Nephron (organoid): ENCODE data around the gene TEX14.
"Not testable (repeated sequence)": the region's sequence is repeated elsewhere in the genome, so short reads cannot be mapped to it uniquely, and the experiment has no call there.

Source experiments
- H3K27ac Mint-ChIP-seq, 3 experiments: 2 replicates each; pipeline ENCODE4 v1.8.0; 2020; ENCODE audit warnings: mixed read lengths in 3 of 3, mild to moderate bottlenecking in 2 of 3, moderate library complexity in 1 of 3
- H3K27me3 Mint-ChIP-seq: 2 replicates; pipeline ENCODE4 v1.8.0; 2021; ENCODE audit warnings: low read depth, mild to moderate bottlenecking, moderate library complexity, mixed read lengths
- H3K36me3 Mint-ChIP-seq: 2 replicates; pipeline ENCODE4 v1.8.0; 2020; ENCODE audit warnings: low read depth, mixed read lengths
- H3K4me1 Mint-ChIP-seq: 2 replicates; pipeline ENCODE4 v1.8.0; 2020; ENCODE audit warnings: mixed read lengths
- H3K4me3 Mint-ChIP-seq, 3 experiments: 2 replicates each; pipeline ENCODE4 v1.8.0; 2020; ENCODE audit warnings: mild to moderate bottlenecking in 3 of 3, mixed read lengths in 3 of 3, moderate library complexity in 2 of 3
- H3K9me3 Mint-ChIP-seq: 2 replicates; pipeline ENCODE4 v1.8.0; 2020; ENCODE audit warnings: mixed read lengths
- TF ChIP-seq, protein P1 (sequence below), 3 experiments: fragments of 200-600 bp; sonication (generic); IDR thresholded peaks; one replicate each; pipeline ENCODE4 v1.5.0; 2021; ENCODE audit warnings: antibody characterized with exemption in 3 of 3; ENCODE audit not compliant: unreplicated experiment in 3 of 3

Gene TEX14

DNA sequence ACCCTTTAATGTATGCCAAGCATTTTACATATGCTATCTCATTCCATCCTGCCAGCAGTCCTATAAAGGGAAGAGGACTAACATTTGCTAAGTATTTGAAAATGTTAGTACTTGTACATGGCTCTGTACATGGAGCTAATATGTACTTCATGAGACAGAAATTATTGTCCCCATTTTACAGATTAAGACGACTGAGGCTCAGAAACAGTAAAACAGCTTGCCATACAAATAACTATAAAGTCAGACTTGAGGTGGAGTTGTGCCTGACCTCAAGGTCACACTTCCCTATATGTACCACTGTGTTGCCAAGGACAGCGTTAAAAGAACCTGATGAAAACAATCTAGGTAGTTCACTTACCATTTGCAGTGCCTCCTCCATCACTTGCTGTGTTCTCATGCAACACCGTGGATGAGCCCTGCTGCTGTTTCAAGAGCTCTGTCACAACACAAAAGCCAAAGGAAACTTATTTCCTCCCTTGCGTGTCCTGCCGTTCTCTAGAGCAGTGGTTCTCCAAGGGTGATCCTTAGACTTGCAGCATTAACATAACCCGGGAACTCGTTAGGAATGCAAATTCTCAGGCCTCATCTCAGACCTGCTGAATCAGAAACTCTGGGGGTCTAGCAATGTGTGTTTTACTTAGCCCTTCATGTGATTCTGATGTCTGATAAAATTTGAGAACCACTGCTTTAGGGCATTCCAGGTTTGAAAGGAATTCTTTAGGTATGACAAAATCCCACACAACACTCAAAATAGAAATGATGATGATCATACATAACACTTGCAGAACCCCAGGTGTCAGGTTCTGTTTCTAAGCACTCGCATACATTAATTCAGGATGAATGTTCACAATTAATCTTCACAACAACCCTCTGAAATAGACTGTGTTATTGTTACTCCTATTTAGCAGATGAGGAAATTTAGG is 126.2 kb downstream of the TEX14 start:
- TF ChIP-seq, protein P1, sequence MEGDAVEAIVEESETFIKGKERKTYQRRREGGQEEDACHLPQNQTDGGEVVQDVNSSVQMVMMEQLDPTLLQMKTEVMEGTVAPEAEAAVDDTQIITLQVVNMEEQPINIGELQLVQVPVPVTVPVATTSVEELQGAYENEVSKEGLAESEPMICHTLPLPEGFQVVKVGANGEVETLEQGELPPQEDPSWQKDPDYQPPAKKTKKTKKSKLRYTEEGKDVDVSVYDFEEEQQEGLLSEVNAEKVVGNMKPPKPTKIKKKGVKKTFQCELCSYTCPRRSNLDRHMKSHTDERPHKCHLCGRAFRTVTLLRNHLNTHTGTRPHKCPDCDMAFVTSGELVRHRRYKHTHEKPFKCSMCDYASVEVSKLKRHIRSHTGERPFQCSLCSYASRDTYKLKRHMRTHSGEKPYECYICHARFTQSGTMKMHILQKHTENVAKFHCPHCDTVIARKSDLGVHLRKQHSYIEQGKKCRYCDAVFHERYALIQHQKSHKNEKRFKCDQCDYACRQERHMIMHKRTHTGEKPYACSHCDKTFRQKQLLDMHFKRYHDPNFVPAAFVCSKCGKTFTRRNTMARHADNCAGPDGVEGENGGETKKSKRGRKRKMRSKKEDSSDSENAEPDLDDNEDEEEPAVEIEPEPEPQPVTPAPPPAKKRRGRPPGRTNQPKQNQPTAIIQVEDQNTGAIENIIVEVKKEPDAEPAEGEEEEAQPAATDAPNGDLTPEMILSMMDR (IDR thresholded peaks at IDR 0.05; ENCODE audit: unreplicated experiment in 3 of 3): no peak
- Mint-ChIP-seq H3K27me3 (no peaks in the 10 kb centered on the region), H3K9me3 (no peaks in the 10 kb centered on the region), H3K36me3 (no peaks in the 10 kb centered on the region), H3K4me1 (peaks cover 42% of the 10 kb centered on the region), H3K4me3 (no peak overlapping the region), H3K27ac (no peak overlapping the region)

DNA sequence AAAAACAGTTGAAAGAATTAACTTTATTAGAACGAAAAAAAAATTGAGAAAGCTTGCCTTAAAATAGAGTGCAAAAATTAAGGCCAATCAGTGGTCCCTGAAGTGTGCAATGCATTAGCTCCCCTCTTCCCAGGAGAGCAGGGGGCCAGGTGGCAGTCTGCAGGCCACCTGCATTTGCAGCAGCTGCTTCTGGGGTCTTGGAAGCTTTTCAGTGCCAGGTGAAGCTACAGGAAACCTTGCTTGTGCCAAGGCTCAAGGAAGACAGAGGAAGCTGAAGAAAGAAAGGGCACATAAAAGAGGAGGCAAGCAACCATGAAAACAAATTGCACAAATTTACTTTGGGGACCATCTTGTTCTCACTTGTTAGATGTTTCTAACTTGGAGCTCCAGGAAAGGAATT is 126.9 kb downstream of the TEX14 start:
- no peaks in the 10 kb centered on the region for H3K36me3 Mint-ChIP-seq
- H3K27me3 Mint-ChIP-seq: no peaks in the 10 kb centered on the region
- H3K27ac Mint-ChIP-seq: no peak overlapping the region
- no peaks in the 10 kb centered on the region for H3K9me3 Mint-ChIP-seq
- H3K4me3 Mint-ChIP-seq: no peak overlapping the region
- H3K4me1 Mint-ChIP-seq: peaks cover 49% of the 10 kb centered on the region
- TF ChIP-seq, protein P1 (IDR thresholded peaks at IDR 0.05; ENCODE audit: unreplicated experiment in 3 of 3): no peak

DNA sequence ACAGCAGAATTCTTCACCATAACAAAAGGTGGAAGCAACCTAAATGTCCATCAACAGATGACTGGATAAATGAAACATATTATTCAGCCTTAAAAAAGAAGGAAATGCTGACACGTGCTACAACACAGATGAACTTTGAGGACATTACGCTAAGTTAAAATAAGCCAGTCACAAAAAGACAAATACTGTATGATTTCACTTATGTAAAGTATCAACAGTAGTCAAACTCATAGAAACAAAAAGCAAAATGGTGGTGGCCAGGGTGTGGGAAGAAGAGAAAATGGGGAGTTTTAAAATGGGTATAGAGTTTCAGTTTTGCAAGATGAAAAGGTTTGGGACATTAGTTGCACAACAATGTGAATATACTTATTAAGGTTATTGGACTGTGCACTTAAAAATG is 127.6 kb downstream of the TEX14 start:
- TF ChIP-seq, protein P1 (IDR thresholded peaks at IDR 0.05; ENCODE audit: unreplicated experiment in 3 of 3): no peak
- Mint-ChIP-seq H3K27ac (no peak overlapping the region), H3K9me3 (no peaks in the 10 kb centered on the region), H3K36me3 (no peaks in the 10 kb centered on the region), H3K27me3 (no peaks in the 10 kb centered on the region), H3K4me1 (peaks cover 56% of the 10 kb centered on the region), H3K4me3 (peak overlapping the region in 1 of 3 experiments; percentile 13)

DNA sequence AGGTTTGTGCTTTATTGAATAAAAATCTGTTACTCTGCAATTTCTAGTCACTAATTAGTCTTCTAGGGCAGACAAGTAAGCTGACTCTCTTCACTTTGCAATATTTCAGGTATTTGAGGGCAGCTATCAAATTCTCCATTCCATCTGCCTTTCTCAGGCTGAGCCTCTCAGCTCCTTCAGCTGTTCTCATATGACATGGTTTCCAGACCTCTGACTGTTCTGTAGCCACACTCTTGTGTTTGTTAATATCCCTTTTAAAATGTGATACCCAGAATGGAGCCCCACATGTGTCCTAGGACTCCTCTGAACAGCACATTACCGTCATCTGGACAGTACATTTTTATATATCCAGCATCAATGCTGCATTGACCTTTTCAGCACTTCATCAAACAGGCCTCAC is 131.3 kb downstream of the TEX14 start:
- Mint-ChIP-seq H3K9me3 (no peaks in the 10 kb centered on the region), H3K27me3 (no peaks in the 10 kb centered on the region), H3K36me3 (no peaks in the 10 kb centered on the region), H3K4me1 (peaks cover 63% of the 10 kb centered on the region), H3K27ac (peak overlapping the region; percentile 41 to 67 (median 67)), H3K4me3 (peak overlapping the region in 1 of 3 experiments; percentile 52)
- TF ChIP-seq, protein P1 (IDR thresholded peaks at IDR 0.05; ENCODE audit: unreplicated experiment in 3 of 3): no peak

DNA sequence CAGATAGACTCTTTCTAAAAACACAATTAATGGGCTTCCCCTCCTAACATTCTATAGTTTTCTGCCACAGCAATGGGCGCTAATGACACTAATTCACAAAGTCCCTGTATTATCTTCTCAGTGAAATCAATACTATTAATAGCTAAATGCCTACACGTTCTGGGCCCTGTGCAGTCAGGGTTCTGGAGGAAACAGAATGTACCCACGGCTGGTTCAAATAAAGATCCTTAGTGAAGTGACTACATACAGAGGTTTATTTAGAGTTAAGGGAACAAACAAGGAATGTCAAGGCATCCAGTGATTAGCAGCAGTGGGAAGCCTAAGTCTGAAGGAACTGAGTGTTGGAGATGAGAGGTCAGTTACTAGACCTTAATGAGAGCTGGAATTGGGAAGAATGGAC is 133.9 kb downstream of the TEX14 start:
- Mint-ChIP-seq H3K36me3 (no peaks in the 10 kb centered on the region), H3K27ac (peak overlapping the region in 1 of 3 experiments; percentile 9), H3K4me3 (no peak overlapping the region), H3K27me3 (no peaks in the 10 kb centered on the region), H3K9me3 (no peaks in the 10 kb centered on the region), H3K4me1 (peaks cover 45% of the 10 kb centered on the region)
- TF ChIP-seq, protein P1 (IDR thresholded peaks at IDR 0.05; ENCODE audit: unreplicated experiment in 3 of 3): no peak

DNA sequence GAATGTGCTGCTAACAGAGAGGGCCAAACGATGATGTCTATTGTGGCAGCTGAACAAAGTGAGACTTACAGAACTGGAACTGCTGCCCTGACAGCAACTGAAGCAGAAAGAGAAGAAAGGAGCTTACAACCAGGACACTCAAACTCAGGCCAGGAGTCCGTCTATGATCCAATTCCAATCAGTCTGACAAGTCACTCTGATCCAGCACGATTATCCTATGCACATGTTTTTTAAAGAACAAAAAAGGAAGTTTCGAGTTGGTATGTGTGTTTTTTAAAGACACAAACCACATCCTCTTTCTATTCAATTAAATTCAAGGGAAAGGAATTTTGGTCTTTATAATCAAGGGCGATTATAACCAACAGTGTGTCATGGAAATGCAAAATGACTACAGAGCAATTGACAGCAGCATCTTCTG is 135.0 kb downstream of the TEX14 start:
- H3K27me3 Mint-ChIP-seq: no peaks in the 10 kb centered on the region
- H3K9me3 Mint-ChIP-seq: no peaks in the 10 kb centered on the region
- TF ChIP-seq, protein P1 (IDR thresholded peaks at IDR 0.05; ENCODE audit: unreplicated experiment in 3 of 3): no peak
- H3K27ac Mint-ChIP-seq: peak overlapping the region in 1 of 3 experiments; percentile 29
- no peaks in the 10 kb centered on the region for H3K36me3 Mint-ChIP-seq
- H3K4me1 Mint-ChIP-seq: peaks cover 40% of the 10 kb centered on the region
- H3K4me3 Mint-ChIP-seq: no peak overlapping the region

DNA sequence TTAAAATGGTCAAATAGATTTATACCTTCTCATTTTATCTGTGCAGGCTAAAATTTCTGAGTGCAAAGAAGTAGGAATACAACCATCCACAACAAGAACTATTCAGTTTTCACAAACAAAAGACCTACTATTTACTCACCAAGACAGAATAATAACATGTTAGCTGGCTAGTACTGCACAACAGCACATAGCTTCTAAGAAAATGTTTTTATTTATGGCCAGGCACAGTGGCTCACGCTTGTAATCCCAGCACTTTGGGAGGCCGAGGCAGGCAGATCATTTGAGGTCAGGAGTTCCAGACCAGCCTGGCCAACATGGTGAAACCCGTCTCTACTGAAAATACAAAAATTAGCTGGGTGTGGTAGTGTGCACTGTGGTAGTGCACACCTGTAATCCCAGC is 136.7 kb downstream of the TEX14 start:
- H3K4me1 Mint-ChIP-seq: peaks cover 26% of the 10 kb centered on the region
- H3K27me3 Mint-ChIP-seq, H3K4me3 Mint-ChIP-seq, H3K27ac Mint-ChIP-seq, H3K9me3 Mint-ChIP-seq, H3K36me3 Mint-ChIP-seq: not testable (repeated sequence)
